Stomach (tissue), 9 donors: ENCODE results near the gene AZI2. TPM values are rescaled to one million over a fixed set of nuclear protein-coding genes. Genes with fewer than 3 reads are reported as not detected.
A peak's percentile ranks its signal among the peaks of the same experiment; 100 is the strongest.

Source experiments
- DNase-seq, 2 donors: peaks; one replicate each; pipeline versions ENCODE4 v3.0.0 to v3.0.0-alpha.2; 2013 to 2019
- H3K27ac ChIP-seq, 5 donors: fragments of 200-600 bp in 4 of 5; sonication (generic) in 4 of 5; one replicate each; pipeline ENCODE4 v1.5.1; 2013 to 2019; ENCODE audit warnings: mild to moderate bottlenecking in 1 of 5, moderate library complexity in 1 of 5
- H3K27me3 ChIP-seq, 3 donors: fragments of 200-600 bp; sonication (generic); one replicate each; pipeline ENCODE4 v1.5.1; 2017 to 2019; ENCODE audit warnings: mixed run types in 1 of 3
- H3K36me3 ChIP-seq, 4 donors: fragments of 200-600 bp; sonication (generic); 1 replicate in 3 of 4; 2 replicates in 1 of 4; pipeline ENCODE4 v1.5.1; 2016 to 2019
- H3K4me1 ChIP-seq, 4 donors: fragments of 200-600 bp; sonication (generic); one replicate each; pipeline ENCODE4 v1.5.1; 2016 to 2019
- H3K4me3 ChIP-seq, 4 donors: fragments of 200-600 bp; sonication (generic) in 3 of 4; one replicate each; pipeline ENCODE4 v1.5.1; 2016 to 2019; ENCODE audit warnings: mild to moderate bottlenecking in 1 of 4
- H3K9me3 ChIP-seq, 4 donors: fragments of 200-600 bp; sonication (generic); one replicate each; pipeline ENCODE4 v1.5.1; 2016 to 2019
- CTCF ChIP-seq, 7 experiments: fragments of 450-650 bp in 4 of 7; fragments of 200-600 bp in 3 of 7; sonication (generic) in 3 of 7; IDR thresholded peaks; one replicate each; pipeline ENCODE4 v1.5.1; 2016 to 2019; ENCODE audit warnings: antibody characterized with exemption in 7 of 7, control low read depth in 2 of 7, mild to moderate bottlenecking in 1 of 7
- EP300 ChIP-seq: sonication (generic); formaldehyde crosslinking; IDR thresholded peaks from one replicate; pipeline ENCODE4 v1.6.1; 2017; ENCODE audit warnings: antibody characterized with exemption
- POLR2A ChIP-seq, 4 donors: fragments of 450-650 bp; IDR thresholded peaks; one replicate each; pipeline ENCODE4 v1.6.1; 2016; ENCODE audit warnings: antibody characterized with exemption in 4 of 4, control low read depth in 2 of 4, mild to moderate bottlenecking in 1 of 4, moderate library complexity in 1 of 4
- POLR2AphosphoS5 ChIP-seq, 3 donors: sonication (generic); formaldehyde crosslinking; IDR thresholded peaks; one replicate each; pipeline ENCODE4 v1.6.1; 2016; ENCODE audit warnings: antibody characterized with exemption in 3 of 3
- WGBS, 5 donors: extraction: QIAGEN DNeasy Blood & Tissue Kit in 3 of 5; methylation state at CpG; one replicate each; pipeline versions ENCODE4 v1.1.5 to v1.1.7; 2013 to 2018; 5-methylcytosine and 5-hydroxymethylcytosine counted together
- intact Hi-C: fragments of 100-400 bp; cut with DNase I; formaldehyde crosslinking; loops from one replicate; pipeline ENCODE4 v1.15.1; 2023; ENCODE audit warnings: low total_unique reads
- polyA plus RNA-seq, 3 donors: library from polyadenylated mRNA; stranded (reverse); fragments of 200-250 nt; gene quantifications; one replicate each; pipeline ENCODE4 v1.2.3, GENCODE V29; 2013
- total RNA-seq, 5 donors: library from RNA; depleted of rRNA; stranded (reverse); fragments of >200 nt; gene quantifications; one replicate each; pipeline versions ENCODE4 v1.1.0 to v1.2.3, GENCODE V29; 2014 to 2016
- donor health status: healthy with polysubstance abuse.
- donor health status: Bipolar disorder and iron deficiency.
- donor health status: healthy.

Gene AZI2
- total and polyA plus RNA-seq, 8 donors = 7.0 to 424 (median 54.8) TPM

GRCh38 chr3:28376424-28376823, 27.8 kb upstream of the AZI2 start:
- Histone ChIP-seq H3K36me3 (no peaks in the 10 kb centered on the region), H3K9me3 (peaks cover 0 to 4% (median 0%) of the 10 kb centered on the region in 4 donors), H3K27me3 (no peaks in the 10 kb centered on the region), H3K27ac (no peak overlapping the region), H3K4me3 (no peak overlapping the region), H3K4me1 (no peaks in the 10 kb centered on the region)
- intact Hi-C loops = no loop called here
- TF ChIP-seq POLR2AphosphoS5 (IDR thresholded peaks at IDR 0.05) = no peak
- TF ChIP-seq CTCF (IDR thresholded peaks at IDR 0.05) = no peak
- no peak for TF ChIP-seq POLR2A (IDR thresholded peaks at IDR 0.05)
- TF ChIP-seq EP300 = no peak
- 79 to 92% (median 90%) methylated on average over 4 of the region's 4 CpGs for WGBS, 5 donors
- peak in 1 of 2 donors; percentile 43 for DNase-seq

GRCh38 chr3:28349469-28350000, 911 bp upstream of the AZI2 start:
- H3K27me3 ChIP-seq = no peaks in the 10 kb centered on the region
- H3K4me3 ChIP-seq = peak overlapping the region; percentile 63 to 78 (median 72)
- peaks cover 0 to 26% (median 10%) of the 10 kb centered on the region in 4 donors for H3K9me3 ChIP-seq
- intact Hi-C loops = no loop called here
- TF ChIP-seq POLR2A (IDR thresholded peaks at IDR 0.05) (no peak), POLR2AphosphoS5 (IDR thresholded peaks at IDR 0.05) (no peak), EP300 (no peak)
- no peak for DNase-seq
- H3K4me1 ChIP-seq = peaks cover 17 to 47% (median 33%) of the 10 kb centered on the region in 4 donors
- H3K36me3 ChIP-seq = peaks cover 4 to 25% (median 8%) of the 10 kb centered on the region in 4 donors
- WGBS, 5 donors = 13 to 26% (median 19%) methylated on average over 13 of the region's 13 CpGs
- peak overlapping the region; percentile 97 to 100 (median 99) for H3K27ac ChIP-seq

- Histone ChIP-seq H3K9me3 (peaks cover 0 to 16% (median 6%) of the 10 kb centered on the region in 4 donors), H3K4me3 (peak overlapping the region; percentile 63 to 78 (median 72)), H3K36me3 (peaks cover 4 to 16% (median 8%) of the 10 kb centered on the region in 4 donors), H3K27ac (peak overlapping the region; percentile 97 to 100 (median 99)), H3K27me3 (no peaks in the 10 kb centered on the region), H3K4me1 (peaks cover 19 to 60% (median 38%) of the 10 kb centered on the region in 4 donors)
- TF ChIP-seq POLR2AphosphoS5 (IDR thresholded peaks at IDR 0.05) (peak in 1 of 3 donors; percentile 72), EP300 (no peak), POLR2A (IDR thresholded peaks at IDR 0.05) (no peak)
- 0 to 2% (median 1%) methylated on average over 16 of the region's 16 CpGs for WGBS, 5 donors
- intact Hi-C loops = no loop called here
- DNase-seq = no peak
These were observed 377 bp downstream of the AZI2 start for GRCh38 chr3:28348265-28348628.

- Histone ChIP-seq H3K4me3 (peak overlapping the region; percentile 63 to 78 (median 72)), H3K27ac (peak overlapping the region; percentile 97 to 100 (median 99)), H3K27me3 (no peaks in the 10 kb centered on the region), H3K9me3 (peaks cover 0 to 11% (median 4%) of the 10 kb centered on the region in 4 donors), H3K36me3 (peaks cover under 1 to 10% (median 3%) of the 10 kb centered on the region in 4 donors), H3K4me1 (peaks cover 20 to 66% (median 44%) of the 10 kb centered on the region in 4 donors)
- 15 to 26% (median 22%) methylated on average over 16 of the region's 16 CpGs for WGBS, 5 donors
- TF ChIP-seq CTCF (IDR thresholded peaks at IDR 0.05) (no peak), POLR2AphosphoS5 (IDR thresholded peaks at IDR 0.05) (peak in 2 of 3 donors; percentile 23 to 52)
- intact Hi-C loops = no loop called here
- DNase-seq = peak in 1 of 2 donors; percentile 16
These were observed 1.0 kb downstream of the AZI2 start for GRCh38 chr3:28347374-28348264.

GRCh38 chr3:28345690-28346089, 2.9 kb downstream of the AZI2 start:
- TF ChIP-seq POLR2A (IDR thresholded peaks at IDR 0.05) (no peak), POLR2AphosphoS5 (IDR thresholded peaks at IDR 0.05) (no peak), CTCF (IDR thresholded peaks at IDR 0.05) (no peak), EP300 (no peak)
- no peak overlapping the region for H3K27ac ChIP-seq
- H3K4me1 ChIP-seq = peaks cover 26 to 75% (median 53%) of the 10 kb centered on the region in 4 donors
- intact Hi-C loops = no loop called here
- no peak for DNase-seq
- H3K36me3 ChIP-seq = no peaks in the 10 kb centered on the region
- 86 to 97% (median 91%) methylated on average over 1 of the region's 1 CpG for WGBS, 5 donors
- H3K9me3 ChIP-seq = no peaks in the 10 kb centered on the region
- no peaks in the 10 kb centered on the region for H3K27me3 ChIP-seq
- peak overlapping the region in 2 of 4 donors; percentile 63 to 66 for H3K4me3 ChIP-seq
